ENCODE data around the gene STEAP1B. TPM values are rescaled to one million over a fixed set of nuclear protein-coding genes. Genes with fewer than 3 reads are reported as not detected.

Gene STEAP1B
- total RNA-seq, 2 experiments from 2014 or later = 0.23 TPM; not detected in 1

DNA sequence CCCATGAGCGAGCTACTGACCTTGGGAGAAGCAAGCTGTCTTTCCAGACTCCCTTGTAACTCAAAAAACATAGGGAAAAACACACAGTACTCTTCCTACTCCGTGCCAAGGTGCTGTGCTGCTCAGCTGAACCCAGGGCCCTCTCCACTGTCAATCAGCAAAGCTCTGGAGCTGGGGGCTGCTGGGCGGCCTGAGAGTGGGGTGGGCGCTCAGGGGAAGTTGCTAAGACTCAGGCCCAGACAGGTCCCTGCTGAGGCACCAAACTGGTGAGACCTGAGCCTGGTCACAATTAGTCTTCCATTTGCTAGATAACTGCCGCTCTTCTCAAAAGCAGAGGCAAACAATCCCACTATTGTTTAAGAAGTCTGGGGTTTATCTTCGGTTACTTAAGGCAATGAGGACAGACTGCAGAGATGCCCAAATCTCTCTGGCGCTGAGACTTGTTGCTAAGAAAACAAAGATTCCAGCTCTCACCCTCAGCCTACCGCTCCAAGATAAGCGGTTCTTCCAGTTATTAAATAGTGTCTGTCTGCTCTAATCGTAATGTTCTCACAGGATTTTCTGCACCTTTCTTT lies 22.0 kb downstream of the STEAP1B start:
- Mint-ChIP-seq H3K4me1 (peaks cover 3% of the 10 kb centered on the region), H3K27me3 (no peaks in the 10 kb centered on the region), H3K27ac (no peak overlapping the region), H3K36me3 (ENCODE audit: low read depth) (no peaks in the 10 kb centered on the region), H3K4me3 (no peak overlapping the region), H3K9me3 (ENCODE audit: low read depth) (no peaks in the 10 kb centered on the region)
- POLR2A ChIA-PET = no interaction called here
- DNase-seq = no peak
- intact Hi-C loops (cut with DNase I, micrococcal nuclease) = no loop called here
- CTCF ChIA-PET = interaction anchor here (1.4 kb wide), 1 partner anchor 386 kb away, joined by 4 read pairs; no protein-coding TSS in a partner anchor
- ATAC-seq = no peak

DNA sequence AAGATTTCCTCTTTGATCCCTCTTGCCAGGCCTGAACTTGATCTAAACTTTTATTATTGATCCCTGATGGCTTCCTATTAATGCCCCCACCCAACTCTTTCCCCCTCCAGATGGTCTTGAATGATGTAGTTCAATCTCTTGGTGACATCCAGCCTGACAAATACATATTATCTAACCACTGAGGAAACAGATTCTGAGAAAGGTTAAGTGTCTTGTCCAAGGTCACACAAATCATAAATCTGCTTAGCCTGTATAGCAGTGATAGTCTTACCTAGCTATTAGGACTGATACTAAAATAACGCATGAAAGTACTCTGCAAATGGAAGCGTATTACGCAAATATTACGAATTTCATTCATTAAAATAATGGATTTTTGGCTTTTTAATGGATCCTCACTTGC lies 22.7 kb downstream of the STEAP1B start:
- peaks cover 3% of the 10 kb centered on the region for H3K4me1 Mint-ChIP-seq
- no peaks in the 10 kb centered on the region for H3K27me3 Mint-ChIP-seq
- DNase-seq = no peak
- no peak for ATAC-seq
- no peak overlapping the region for H3K27ac Mint-ChIP-seq
- POLR2A ChIA-PET = no interaction called here
- no peak overlapping the region for H3K4me3 Mint-ChIP-seq
- no peaks in the 10 kb centered on the region for H3K36me3 Mint-ChIP-seq (ENCODE audit: low read depth)
- no peaks in the 10 kb centered on the region for H3K9me3 Mint-ChIP-seq (ENCODE audit: low read depth)
- intact Hi-C loops (cut with DNase I, micrococcal nuclease) = no loop called here
- CTCF ChIA-PET = interaction anchor here (1.4 kb wide), 1 partner anchor 385 kb away, joined by 4 read pairs; no protein-coding TSS in a partner anchor

DNA sequence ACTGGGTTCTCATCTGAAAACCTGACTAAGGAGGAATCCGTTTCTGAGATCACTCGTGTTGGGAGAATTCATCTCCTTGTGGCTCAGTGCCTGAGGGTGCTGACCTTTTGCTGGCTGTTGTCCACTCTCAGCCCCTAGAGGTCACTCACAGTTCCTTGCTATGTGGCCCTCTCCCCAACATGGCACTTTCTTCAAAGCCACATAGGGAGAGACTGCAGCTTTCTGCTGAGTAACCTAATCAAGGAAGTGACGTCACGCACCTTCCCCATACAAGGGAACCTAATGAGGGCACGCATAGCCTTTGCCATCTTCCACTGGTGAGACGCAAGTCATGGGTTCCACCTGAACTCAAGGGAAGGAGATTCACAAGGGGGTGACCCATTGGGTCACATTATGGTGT lies 23.2 kb downstream of the STEAP1B start:
- Mint-ChIP-seq H3K4me1 (peaks cover 3% of the 10 kb centered on the region), H3K27me3 (no peaks in the 10 kb centered on the region), H3K27ac (no peak overlapping the region), H3K36me3 (ENCODE audit: low read depth) (no peaks in the 10 kb centered on the region), H3K9me3 (ENCODE audit: low read depth) (no peaks in the 10 kb centered on the region), H3K4me3 (no peak overlapping the region)
- no peak for ATAC-seq
- ChIA-PET CTCF (no interaction called here), POLR2A (no interaction called here)
- intact Hi-C loops (cut with DNase I, micrococcal nuclease) = no loop called here
- DNase-seq = no peak

DNA sequence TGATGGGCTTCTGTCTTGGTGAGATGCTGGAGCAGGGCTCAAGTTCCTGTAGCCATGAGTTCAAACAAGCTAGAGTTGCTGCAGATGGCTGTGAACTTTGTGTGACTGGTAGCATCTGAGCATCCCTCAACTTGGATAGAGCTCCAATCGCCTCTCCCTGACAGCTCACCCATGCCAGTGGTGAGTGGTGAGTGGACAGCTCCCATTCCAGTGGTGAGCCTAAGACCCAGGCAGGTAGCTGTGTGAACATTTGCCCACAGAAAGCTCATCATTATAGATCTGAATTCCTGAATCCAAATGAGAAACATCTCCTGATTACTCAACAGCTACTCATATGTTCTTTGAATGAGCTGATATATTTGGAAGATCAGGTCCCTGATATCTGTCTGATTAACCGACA lies 25.3 kb downstream of the STEAP1B start:
- ATAC-seq = no peak
- ChIA-PET POLR2A (no interaction called here), CTCF (interaction anchor here (0.6 to 1.2 kb wide), 3 partner anchors 66 to 365 kb away, joined by 3 to 4 read pairs (median 4); no protein-coding TSS in a partner anchor)
- no peak for DNase-seq
- Mint-ChIP-seq H3K9me3 (ENCODE audit: low read depth) (no peaks in the 10 kb centered on the region), H3K27ac (no peak overlapping the region), H3K36me3 (ENCODE audit: low read depth) (no peaks in the 10 kb centered on the region), H3K4me3 (no peak overlapping the region), H3K27me3 (no peaks in the 10 kb centered on the region), H3K4me1 (no peaks in the 10 kb centered on the region)
- intact Hi-C loops (cut with DNase I, micrococcal nuclease) = no loop called here

DNA sequence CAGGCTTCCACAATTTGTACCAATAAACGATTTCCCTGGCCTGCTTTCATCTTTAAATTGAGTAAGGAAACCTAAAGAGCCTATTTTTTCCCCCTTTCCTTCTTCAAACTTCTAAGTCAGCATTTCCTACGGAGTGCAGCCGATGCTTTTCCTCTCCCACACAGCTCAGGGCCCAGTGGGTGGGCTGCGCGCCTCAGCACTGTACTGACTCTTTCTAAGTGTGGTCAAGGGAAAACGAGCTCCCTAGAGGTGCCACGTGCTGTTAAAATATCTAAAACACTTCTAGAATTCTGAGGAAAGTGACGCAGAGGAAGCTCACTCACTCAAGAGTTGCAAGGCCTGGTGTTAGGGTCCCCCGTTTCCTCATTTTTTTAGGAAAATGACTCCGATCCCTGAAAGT lies 29.0 kb downstream of the STEAP1B start:
- Mint-ChIP-seq H3K4me3 (no peak overlapping the region), H3K36me3 (ENCODE audit: low read depth) (no peaks in the 10 kb centered on the region), H3K27ac (no peak overlapping the region), H3K4me1 (no peaks in the 10 kb centered on the region), H3K9me3 (ENCODE audit: low read depth) (no peaks in the 10 kb centered on the region), H3K27me3 (no peaks in the 10 kb centered on the region)
- ChIA-PET CTCF (no interaction called here), POLR2A (no interaction called here)
- DNase-seq = no peak
- intact Hi-C loops (cut with DNase I, micrococcal nuclease) = no loop called here
- no peak for ATAC-seq

DNA sequence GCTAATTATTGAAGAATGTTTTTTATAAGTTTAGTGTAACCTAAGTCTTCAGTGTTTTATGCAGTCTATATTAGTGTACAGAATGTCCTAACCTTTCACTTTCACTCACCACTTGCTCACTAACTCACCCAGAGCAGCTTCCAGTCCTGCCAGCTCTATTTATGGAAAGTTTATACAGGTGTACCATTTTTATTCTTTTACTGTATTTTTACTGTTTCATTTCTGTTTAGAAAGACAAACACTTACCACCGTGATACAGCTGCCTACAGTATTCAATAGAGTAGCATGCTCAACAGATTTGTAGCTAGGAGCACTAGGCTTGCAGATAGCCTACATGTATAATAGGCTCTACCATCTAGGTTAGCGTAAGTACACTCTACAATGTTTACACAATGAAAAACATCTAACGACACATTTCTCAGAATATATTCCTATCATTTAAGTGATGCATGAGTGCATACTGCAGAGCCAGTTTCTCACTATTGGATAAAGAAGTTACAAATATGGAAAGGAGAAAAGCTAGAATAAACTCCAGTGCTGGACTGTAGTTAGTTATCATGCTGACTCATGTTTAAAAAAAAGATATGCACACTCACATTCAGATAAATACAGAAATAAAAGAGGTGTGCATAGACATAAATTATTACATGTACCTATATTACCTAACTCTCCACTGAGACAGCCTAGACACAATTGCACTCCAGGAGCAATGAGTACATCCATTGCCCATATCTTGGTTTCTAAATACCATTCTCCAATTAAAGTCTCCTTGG lies 30.4 kb downstream of the STEAP1B start:
- no peaks in the 10 kb centered on the region for H3K4me1 Mint-ChIP-seq
- CTCF ChIA-PET = interaction anchor here (0.6 to 1.0 kb wide), 2 partner anchors 15 to 168 kb away, joined by 3 read pairs; no protein-coding TSS in a partner anchor

DNA sequence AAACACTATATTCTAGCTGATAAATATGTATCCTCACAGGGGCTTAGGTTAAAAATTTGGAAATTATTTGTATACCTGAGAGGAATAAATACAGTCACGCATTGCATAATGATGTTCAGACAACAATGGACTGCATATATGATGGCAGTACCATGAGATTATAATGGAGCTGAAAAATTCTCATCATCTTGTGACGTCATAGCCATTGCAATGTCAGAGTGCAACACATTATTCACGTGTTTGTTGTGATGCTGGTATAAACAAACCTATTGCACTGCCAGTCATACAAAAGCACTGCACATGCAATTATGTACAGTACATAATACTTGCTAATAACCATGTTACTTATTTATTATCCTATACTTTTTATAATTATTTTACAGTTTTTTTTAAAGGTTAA lies 31.4 kb downstream of the STEAP1B start:
- Mint-ChIP-seq H3K9me3 (ENCODE audit: low read depth) (no peaks in the 10 kb centered on the region), H3K4me1 (no peaks in the 10 kb centered on the region), H3K27me3 (no peaks in the 10 kb centered on the region), H3K27ac (no peak overlapping the region), H3K4me3 (no peak overlapping the region), H3K36me3 (ENCODE audit: low read depth) (no peaks in the 10 kb centered on the region)
- no peak for DNase-seq
- ATAC-seq = no peak
- intact Hi-C loops (cut with DNase I, micrococcal nuclease) = no loop called here
- CTCF ChIA-PET = interaction anchor here (1.0 kb wide), 1 partner anchor 16 kb away, joined by 3 read pairs; no protein-coding TSS in a partner anchor
- POLR2A ChIA-PET = no interaction called here

More for the DNA sequence above, 30.4 kb downstream of the STEAP1B start:
- POLR2A ChIA-PET = no interaction called here
- H3K4me3 Mint-ChIP-seq = no peak overlapping the region
- DNase-seq (no peak), ATAC-seq (no peak)
- intact Hi-C loops (cut with DNase I, micrococcal nuclease) = no loop called here
- H3K9me3 Mint-ChIP-seq (ENCODE audit: low read depth) = no peaks in the 10 kb centered on the region
- no peaks in the 10 kb centered on the region for H3K27me3 Mint-ChIP-seq
- no peaks in the 10 kb centered on the region for H3K36me3 Mint-ChIP-seq (ENCODE audit: low read depth)
- no peak overlapping the region for H3K27ac Mint-ChIP-seq

DNA sequence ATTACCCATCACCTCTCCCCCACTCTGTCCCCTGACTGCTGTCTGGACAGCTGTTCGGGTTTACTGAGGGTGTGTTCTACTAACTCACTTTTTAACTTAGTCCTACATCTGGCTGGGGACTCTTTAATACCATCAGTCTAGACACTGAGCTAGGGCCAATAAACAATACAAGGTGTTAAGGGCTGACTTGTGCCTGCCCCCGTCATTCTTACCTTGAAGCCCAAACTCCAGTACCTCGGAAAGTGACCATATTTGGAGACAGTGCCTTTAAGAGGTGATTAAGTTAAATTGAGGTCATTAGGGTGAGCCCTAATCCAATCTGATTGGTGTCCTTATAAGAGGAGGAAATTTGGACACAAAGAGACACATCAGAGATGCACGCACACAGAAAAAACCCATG lies 35.7 kb downstream of the STEAP1B start:
- Mint-ChIP-seq H3K9me3 (ENCODE audit: low read depth) (no peaks in the 10 kb centered on the region), H3K36me3 (ENCODE audit: low read depth) (no peaks in the 10 kb centered on the region), H3K4me1 (no peaks in the 10 kb centered on the region), H3K27ac (no peak overlapping the region), H3K27me3 (peaks cover 2% of the 10 kb centered on the region), H3K4me3 (no peak overlapping the region)
- CTCF ChIA-PET = no interaction called here
- POLR2A ChIA-PET = no interaction called here
- intact Hi-C loops (cut with DNase I, micrococcal nuclease) = no loop called here
- ATAC-seq (no peak), DNase-seq (no peak)

DNA sequence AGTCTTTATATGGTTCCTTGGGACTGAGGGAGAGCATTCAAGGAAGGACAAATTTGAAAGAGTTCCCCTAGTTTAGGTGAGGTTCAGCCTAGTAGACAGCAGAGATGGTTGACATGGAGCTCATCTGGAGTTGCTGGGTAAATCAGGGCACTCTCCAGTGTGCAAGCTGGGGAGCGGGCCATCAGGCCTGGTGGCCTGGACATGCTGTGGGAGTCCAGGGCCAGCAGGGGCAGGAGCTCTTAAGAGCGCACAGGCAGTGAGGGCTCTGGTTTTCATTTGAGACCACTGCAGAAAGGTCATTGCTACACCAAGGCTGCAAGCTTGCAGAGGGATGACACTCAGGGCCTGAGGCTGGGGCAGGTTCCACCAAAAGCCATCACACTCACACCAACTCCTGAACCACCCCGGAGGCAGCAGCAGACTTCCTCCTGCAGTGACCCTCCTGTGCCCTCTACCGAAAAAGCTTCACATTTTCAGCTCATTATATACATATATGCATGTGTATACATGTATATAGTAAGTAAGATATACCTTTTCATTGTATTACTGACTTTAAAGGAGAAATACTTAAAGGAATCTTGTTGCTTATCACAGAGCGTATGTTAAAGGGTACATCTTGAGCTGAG lies 39.5 kb downstream of the STEAP1B start:
- no peaks in the 10 kb centered on the region for H3K4me1 Mint-ChIP-seq
- peaks cover 6% of the 10 kb centered on the region for H3K27me3 Mint-ChIP-seq
- H3K9me3 Mint-ChIP-seq (ENCODE audit: low read depth) = no peaks in the 10 kb centered on the region
- ChIA-PET CTCF (no interaction called here), POLR2A (no interaction called here)
- intact Hi-C loops (cut with DNase I, micrococcal nuclease) = no loop called here
- ATAC-seq (no peak), DNase-seq (no peak)
- no peak overlapping the region for H3K4me3 Mint-ChIP-seq
- no peak overlapping the region for H3K27ac Mint-ChIP-seq
- H3K36me3 Mint-ChIP-seq (ENCODE audit: low read depth) = no peaks in the 10 kb centered on the region

DNA sequence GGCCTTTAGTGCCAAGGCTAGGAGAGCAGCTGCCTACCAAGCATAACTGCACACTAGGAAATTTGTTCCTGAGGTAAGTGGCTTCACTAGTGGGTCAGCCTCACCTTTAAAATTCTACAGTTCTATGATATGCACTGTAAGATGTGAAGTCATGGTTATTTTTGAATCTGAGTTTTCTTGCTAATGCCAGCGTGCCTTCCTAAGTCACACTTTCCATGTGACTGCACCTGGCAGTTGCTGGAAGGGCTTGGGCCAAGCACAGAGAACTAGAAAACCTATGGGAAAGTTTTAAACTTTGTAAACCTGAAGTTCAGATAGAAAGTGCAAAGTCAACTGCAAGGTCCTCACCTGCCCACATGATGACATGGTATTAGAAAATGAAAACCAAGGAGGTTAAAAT lies 42.5 kb downstream of the STEAP1B start:
- ChIA-PET CTCF (no interaction called here), POLR2A (no interaction called here)
- no peak overlapping the region for H3K4me3 Mint-ChIP-seq
- H3K4me1 Mint-ChIP-seq = no peaks in the 10 kb centered on the region
- ATAC-seq (no peak), DNase-seq (no peak)
- peaks cover 21% of the 10 kb centered on the region for H3K27me3 Mint-ChIP-seq
- H3K9me3 Mint-ChIP-seq (ENCODE audit: low read depth) = no peaks in the 10 kb centered on the region
- no peak overlapping the region for H3K27ac Mint-ChIP-seq
- H3K36me3 Mint-ChIP-seq (ENCODE audit: low read depth) = no peaks in the 10 kb centered on the region
- intact Hi-C loops (cut with DNase I, micrococcal nuclease) = no loop called here

DNA sequence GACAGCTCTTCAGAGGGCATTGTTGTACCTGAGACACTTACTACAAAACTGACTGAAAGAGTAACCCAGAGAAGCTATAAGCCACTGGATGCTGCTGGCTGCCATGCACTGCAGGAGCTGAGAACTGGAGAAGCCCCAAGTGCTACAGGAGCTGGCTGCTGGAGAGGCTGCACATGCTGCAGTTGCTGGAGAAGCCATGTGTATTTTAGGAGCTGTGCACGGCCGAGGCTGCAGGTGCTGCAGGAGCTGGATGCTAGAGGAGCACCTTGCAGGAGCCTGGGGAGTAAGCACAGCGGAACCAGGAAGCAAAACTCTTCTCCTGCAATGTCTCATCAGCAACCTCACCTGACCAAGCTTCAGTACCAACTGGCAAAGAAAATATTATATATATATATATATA lies 45.5 kb downstream of the STEAP1B start:
- POLR2A ChIA-PET = no interaction called here

More for the DNA sequence above, 45.5 kb downstream of the STEAP1B start:
- H3K36me3 Mint-ChIP-seq (ENCODE audit: low read depth) = no peaks in the 10 kb centered on the region
- CTCF ChIA-PET = interaction anchor here (0.5 to 1.3 kb wide), 4 partner anchors 16 to 345 kb away, joined by 3 to 5 read pairs (median 3); no protein-coding TSS in a partner anchor
- ATAC-seq (no peak), DNase-seq (no peak)
- H3K27me3 Mint-ChIP-seq = peaks cover 37% of the 10 kb centered on the region
- no peaks in the 10 kb centered on the region for H3K4me1 Mint-ChIP-seq
- H3K4me3 Mint-ChIP-seq = no peak overlapping the region
- intact Hi-C loops (cut with DNase I, micrococcal nuclease) = no loop called here
- H3K27ac Mint-ChIP-seq = no peak overlapping the region
- no peaks in the 10 kb centered on the region for H3K9me3 Mint-ChIP-seq (ENCODE audit: low read depth)

Data from activated CD4-positive, alpha-beta T cell treated with anti-CD3 and anti-CD28 coated beads for 36 hours (primary cell).